Neural progenitor cell (in vitro differentiated cells): Measurements from ENCODE around the gene CENPP. TPM values are rescaled to one million over a fixed set of nuclear protein-coding genes. Genes with fewer than 3 reads are reported as not detected.

Experiments
- DNase-seq: peaks from one replicate; pipeline ENCODE4 v3.0.0-alpha.2; 2016; ENCODE audit warnings: low spot score
- H2AFZ ChIP-seq: fragments of 200-600 bp; sonication (generic); replicated peaks from 2 replicates; pipeline ENCODE4 v1.6.1; 2016; ENCODE audit warnings: antibody characterized with exemption
- H3F3A ChIP-seq: fragments of 200-600 bp; sonication (generic); 2 replicates; pipeline ENCODE4 v1.6.1; 2016; ENCODE audit warnings: antibody characterized with exemption, low read depth
- H3K27ac ChIP-seq: fragments of 200-600 bp; sonication (generic); 2 replicates; pipeline ENCODE4 v1.5.1; 2016; ENCODE audit warnings: mild to moderate bottlenecking
- H3K27me3 ChIP-seq: fragments of 200-600 bp; sonication (generic); 2 replicates; pipeline ENCODE4 v1.6.1; 2016; ENCODE audit warnings: mild to moderate bottlenecking, moderate library complexity
- H3K36me3 ChIP-seq: fragments of 200-600 bp; sonication (generic); 2 replicates; pipeline ENCODE4 v1.5.1; 2016
- H3K4me1 ChIP-seq: fragments of 200-600 bp; sonication (generic); 2 replicates; pipeline ENCODE4 v1.6.1; 2016; ENCODE audit warnings: mixed run types
- H3K4me2 ChIP-seq: fragments of 200-600 bp; sonication (generic); 2 replicates; pipeline ENCODE4 v1.6.1; 2016
- H3K4me3 ChIP-seq: fragments of 200-600 bp; sonication (generic); 2 replicates; pipeline ENCODE4 v1.5.1; 2016
- H3K79me2 ChIP-seq: fragments of 200-600 bp; sonication (generic); 2 replicates; pipeline ENCODE4 v1.6.1; 2016; ENCODE audit warnings: low read depth
- H3K9ac ChIP-seq: fragments of 200-600 bp; sonication (generic); 2 replicates; pipeline ENCODE4 v1.6.1; 2016
- H3K9me3 ChIP-seq: fragments of 200-600 bp; sonication (generic); 2 replicates; pipeline ENCODE4 v1.5.1; 2016; ENCODE audit warnings: low read depth
- H4K20me1 ChIP-seq: fragments of 200-600 bp; sonication (generic); 2 replicates; pipeline ENCODE4 v1.6.1; 2016; ENCODE audit warnings: low read depth
- H3K27ac Mint-ChIP-seq: 3 replicates; pipeline ENCODE4 v1.8.0; 2021; ENCODE audit warnings: mixed read lengths
- H3K27me3 Mint-ChIP-seq: 2 replicates; pipeline ENCODE4 v1.8.0; 2022; ENCODE audit warnings: low read depth, mild to moderate bottlenecking, inconsistent platforms, moderate library complexity, mixed read lengths; ENCODE audit not compliant: insufficient read depth
- H3K36me3 Mint-ChIP-seq: 3 replicates; pipeline ENCODE4 v1.8.0; 2021; ENCODE audit warnings: mixed read lengths
- H3K4me1 Mint-ChIP-seq: 3 replicates; pipeline ENCODE4 v1.8.0; 2021; ENCODE audit warnings: mixed read lengths
- H3K4me3 Mint-ChIP-seq: 3 replicates; pipeline ENCODE4 v1.8.0; 2021; ENCODE audit warnings: mild to moderate bottlenecking, moderate library complexity, mixed read lengths
- H3K9me3 Mint-ChIP-seq: 3 replicates; pipeline ENCODE4 v1.8.0; 2020; ENCODE audit warnings: mixed read lengths
- EZH2 ChIP-seq: fragments of 200-600 bp; sonication (generic); IDR thresholded peaks from 2 replicates; pipeline ENCODE4 v1.6.1; 2017; ENCODE audit warnings: antibody characterized with exemption, mild to moderate bottlenecking, moderate library complexity
- EZH2phosphoT487 ChIP-seq: fragments of 200-600 bp; sonication (generic); IDR thresholded peaks from 2 replicates; pipeline ENCODE4 v1.6.1; 2017; ENCODE audit warnings: antibody characterized with exemption
- total RNA-seq: library from RNA; depleted of rRNA; stranded (reverse); fragments of >200 nt; gene quantifications from 2 replicates; pipeline ENCODE4 v1.2.3, GENCODE V29; 2015; ENCODE audit warnings: low replicate concordance
- TF ChIP-seq, protein P1 (sequence below): fragments of 200-600 bp; sonication (generic); IDR thresholded peaks from 2 replicates; pipeline ENCODE4 v1.5.1; 2017; ENCODE audit warnings: antibody characterized with exemption, mild to moderate bottlenecking

CENPP gene
- total RNA-seq, 1 donor from 2014 or later: 10.7 TPM

- no peaks in the 10 kb centered on the region for H3K4me1 Mint-ChIP-seq
- no peak overlapping the region for H2AFZ ChIP-seq
Observed at GRCh38 chr9:92474587-92474986, 148.8 kb downstream of the CENPP start.

DNA sequence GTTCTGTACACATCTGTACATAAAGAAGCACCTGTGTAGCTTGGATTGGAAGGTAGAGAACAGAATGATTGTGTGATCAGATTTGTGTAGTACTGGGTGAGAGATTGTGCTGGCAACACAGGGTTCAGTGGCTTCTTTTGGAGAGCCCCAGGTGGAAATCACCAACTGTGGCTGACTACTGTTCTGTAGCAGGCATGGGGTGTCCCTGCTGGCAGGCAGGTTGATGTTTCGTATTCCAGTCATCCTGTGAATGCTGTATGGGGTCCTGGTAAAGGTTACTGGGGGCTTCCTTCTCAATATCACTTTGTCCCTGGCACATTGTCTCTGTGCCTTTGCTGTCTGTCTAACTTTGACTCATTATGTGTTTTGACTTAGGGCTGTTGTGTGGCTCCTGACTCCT, 151.2 kb downstream of the CENPP start:
- TF ChIP-seq EZH2phosphoT487 (no peak), EZH2 (no peak)
- TF ChIP-seq, protein P1, sequence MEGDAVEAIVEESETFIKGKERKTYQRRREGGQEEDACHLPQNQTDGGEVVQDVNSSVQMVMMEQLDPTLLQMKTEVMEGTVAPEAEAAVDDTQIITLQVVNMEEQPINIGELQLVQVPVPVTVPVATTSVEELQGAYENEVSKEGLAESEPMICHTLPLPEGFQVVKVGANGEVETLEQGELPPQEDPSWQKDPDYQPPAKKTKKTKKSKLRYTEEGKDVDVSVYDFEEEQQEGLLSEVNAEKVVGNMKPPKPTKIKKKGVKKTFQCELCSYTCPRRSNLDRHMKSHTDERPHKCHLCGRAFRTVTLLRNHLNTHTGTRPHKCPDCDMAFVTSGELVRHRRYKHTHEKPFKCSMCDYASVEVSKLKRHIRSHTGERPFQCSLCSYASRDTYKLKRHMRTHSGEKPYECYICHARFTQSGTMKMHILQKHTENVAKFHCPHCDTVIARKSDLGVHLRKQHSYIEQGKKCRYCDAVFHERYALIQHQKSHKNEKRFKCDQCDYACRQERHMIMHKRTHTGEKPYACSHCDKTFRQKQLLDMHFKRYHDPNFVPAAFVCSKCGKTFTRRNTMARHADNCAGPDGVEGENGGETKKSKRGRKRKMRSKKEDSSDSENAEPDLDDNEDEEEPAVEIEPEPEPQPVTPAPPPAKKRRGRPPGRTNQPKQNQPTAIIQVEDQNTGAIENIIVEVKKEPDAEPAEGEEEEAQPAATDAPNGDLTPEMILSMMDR: no peak
- H3K27ac ChIP-seq: no peak overlapping the region
- no peaks in the 10 kb centered on the region for H3K4me1 ChIP-seq
- no peak overlapping the region for H3K4me2 ChIP-seq
- no peak for DNase-seq
- no peaks in the 10 kb centered on the region for H3K36me3 ChIP-seq
- no peaks in the 10 kb centered on the region for H3K27me3 ChIP-seq
- Mint-ChIP-seq H3K27ac (no peak overlapping the region), H3K36me3 (no peaks in the 10 kb centered on the region), H3K4me1 (no peaks in the 10 kb centered on the region), H3K9me3 (no peaks in the 10 kb centered on the region), H3K4me3 (no peak overlapping the region), H3K27me3 (peaks cover 3% of the 10 kb centered on the region)
- H3K9ac ChIP-seq: no peak overlapping the region
- no peak overlapping the region for H3K4me3 ChIP-seq
- H4K20me1 ChIP-seq: no peaks in the 10 kb centered on the region
- no peak overlapping the region for H2AFZ ChIP-seq
- H3F3A ChIP-seq: no peaks in the 10 kb centered on the region
- H3K9me3 ChIP-seq: peaks cover 3% of the 10 kb centered on the region
- H3K79me2 ChIP-seq: no peaks in the 10 kb centered on the region

More at GRCh38 chr9:92474587-92474986, 148.8 kb downstream of the CENPP start:
- Mint-ChIP-seq H3K4me3 (no peak overlapping the region), H3K27ac (no peak overlapping the region), H3K9me3 (no peaks in the 10 kb centered on the region), H3K27me3 (peaks cover 3% of the 10 kb centered on the region), H3K36me3 (no peaks in the 10 kb centered on the region)
- no peak for DNase-seq
- Histone ChIP-seq H3K9ac (no peak overlapping the region), H3K27ac (no peak overlapping the region), H3K27me3 (no peaks in the 10 kb centered on the region), H3F3A (no peaks in the 10 kb centered on the region), H3K36me3 (no peaks in the 10 kb centered on the region), H3K4me1 (no peaks in the 10 kb centered on the region), H3K4me3 (no peak overlapping the region), H3K4me2 (no peak overlapping the region), H3K79me2 (no peaks in the 10 kb centered on the region), H4K20me1 (no peaks in the 10 kb centered on the region), H3K9me3 (peaks cover 3% of the 10 kb centered on the region)
- TF ChIP-seq EZH2phosphoT487 (no peak), EZH2 (no peak)
- TF ChIP-seq, protein P1: no peak

- TF ChIP-seq EZH2 (no peak), EZH2phosphoT487 (no peak)
- TF ChIP-seq, protein P1: no peak
- Mint-ChIP-seq H3K9me3 (no peaks in the 10 kb centered on the region), H3K4me1 (no peaks in the 10 kb centered on the region), H3K27ac (no peak overlapping the region), H3K4me3 (no peak overlapping the region), H3K27me3 (peaks cover 5% of the 10 kb centered on the region), H3K36me3 (no peaks in the 10 kb centered on the region)
- Histone ChIP-seq H2AFZ (no peak overlapping the region), H3K4me1 (no peaks in the 10 kb centered on the region), H3K4me3 (no peak overlapping the region), H3K27me3 (no peaks in the 10 kb centered on the region), H3K36me3 (no peaks in the 10 kb centered on the region), H3K4me2 (no peak overlapping the region), H3K27ac (no peak overlapping the region), H3K79me2 (no peaks in the 10 kb centered on the region), H3K9ac (no peak overlapping the region), H3K9me3 (peaks cover 3% of the 10 kb centered on the region), H4K20me1 (no peaks in the 10 kb centered on the region), H3F3A (no peaks in the 10 kb centered on the region)
- no peak for DNase-seq
Observed at GRCh38 chr9:92478783-92479182, 153.0 kb downstream of the CENPP start.
